PC-9 (cell line): Measurements from ENCODE around the gene NBPF3.

ENCODE experiments used
- CTCF ChIP-seq: fragments of 200-600 bp; sonication (generic); conservative IDR thresholded peaks from 2 replicates; pipeline ENCODE4 v1.6.1; 2017; ENCODE audit warnings: mixed run types, antibody characterized with exemption, mild to moderate bottlenecking, moderate library complexity
- EZH2 ChIP-seq: fragments of 200-600 bp; sonication (generic); IDR thresholded peaks from 2 replicates; pipeline ENCODE4 v1.8.0; 2017; ENCODE audit warnings: antibody characterized with exemption, low read depth

- no peak for TF ChIP-seq CTCF
- TF ChIP-seq EZH2, result no peak
Measured at GRCh38 chr1:21436488-21437340, 3.2 kb upstream of the NBPF3 start.
